ENCODE results near the gene LSM14B. TPM values are rescaled to one million over a fixed set of nuclear protein-coding genes. Genes with fewer than 3 reads are reported as not detected.
"Not testable (repeated sequence)": the region's sequence is repeated elsewhere in the genome, so short reads cannot be mapped to it uniquely, and the experiment has no call there.

The LSM14B gene
- total and polyA plus RNA-seq, 4 donors = 14.5 to 29.5 (median 19.9) TPM

- intact Hi-C loops (cut with DNase I) = no loop called here
- no peak for DNase-seq
- Histone ChIP-seq H3K36me3 (ENCODE audit: control insufficient read depth in 1 of 2, insufficient read depth in 2 of 2, low read length in 1 of 2) (no peaks in the 10 kb centered on the region), H3K4me3 (ENCODE audit: low read length in 2 of 2) (no peak overlapping the region), H3K27ac (ENCODE audit: low read depth in 1 of 2, low read length in 2 of 2) (no peak overlapping the region), H3K4me1 (ENCODE audit: control insufficient read depth in 1 of 2, insufficient read depth in 2 of 2, low read length in 2 of 2) (no peaks in the 10 kb centered on the region), H3K9me3 (ENCODE audit: control insufficient read depth, low read length) (no peaks in the 10 kb centered on the region), H3K27me3 (ENCODE audit: control insufficient read depth in 1 of 2, insufficient read depth in 2 of 2, low read length in 1 of 2) (no peaks in the 10 kb centered on the region)
- ATAC-seq (ENCODE audit: low FRiP score) = no peak
- WGBS, 2 donors = 96 to 98% methylated on average over 6 of the region's 6 CpGs
Measured at GRCh38 chr20:62147125-62147524, 24.9 kb downstream of the LSM14B start.

GRCh38 chr20:62147528-62147927, 25.3 kb downstream of the LSM14B start:
- H3K4me3 ChIP-seq (ENCODE audit: low read length in 2 of 2) = no peak overlapping the region
- no peaks in the 10 kb centered on the region for H3K36me3 ChIP-seq (ENCODE audit: control insufficient read depth in 1 of 2, insufficient read depth in 2 of 2, low read length in 1 of 2)
- intact Hi-C loops (cut with DNase I) = no loop called here
- 96 to 99% methylated on average over 9 of the region's 9 CpGs for WGBS, 2 donors
- DNase-seq = no peak
- H3K27ac ChIP-seq (ENCODE audit: low read depth in 1 of 2, low read length in 2 of 2) = no peak overlapping the region
- no peak for ATAC-seq (ENCODE audit: low FRiP score)
- H3K9me3 ChIP-seq (ENCODE audit: control insufficient read depth, low read length) = no peaks in the 10 kb centered on the region
- H3K4me1 ChIP-seq (ENCODE audit: control insufficient read depth in 1 of 2, insufficient read depth in 2 of 2, low read length in 2 of 2) = no peaks in the 10 kb centered on the region
- H3K27me3 ChIP-seq (ENCODE audit: control insufficient read depth in 1 of 2, insufficient read depth in 2 of 2, low read length in 1 of 2) = no peaks in the 10 kb centered on the region

GRCh38 chr20:62148383-62148782, 26.1 kb downstream of the LSM14B start:
- H3K9me3 ChIP-seq (ENCODE audit: control insufficient read depth, low read length); intact Hi-C loops (cut with DNase I); H3K36me3 ChIP-seq (ENCODE audit: control insufficient read depth in 1 of 2, insufficient read depth in 2 of 2, low read length in 1 of 2); H3K4me1 ChIP-seq (ENCODE audit: control insufficient read depth in 1 of 2, insufficient read depth in 2 of 2, low read length in 2 of 2); H3K4me3 ChIP-seq (ENCODE audit: low read length in 2 of 2); DNase-seq; H3K27me3 ChIP-seq (ENCODE audit: control insufficient read depth in 1 of 2, insufficient read depth in 2 of 2, low read length in 1 of 2); ATAC-seq (ENCODE audit: low FRiP score); H3K27ac ChIP-seq (ENCODE audit: low read depth in 1 of 2, low read length in 2 of 2): not testable (repeated sequence)
- WGBS, 2 donors = 95 to 98% methylated on average over 9 to 10 of the region's 10 CpGs

GRCh38 chr20:62148908-62149314, 26.6 kb downstream of the LSM14B start:
- H3K9me3 ChIP-seq (ENCODE audit: control insufficient read depth, low read length) = no peaks in the 10 kb centered on the region
- no peaks in the 10 kb centered on the region for H3K4me1 ChIP-seq (ENCODE audit: control insufficient read depth in 1 of 2, insufficient read depth in 2 of 2, low read length in 2 of 2)
- intact Hi-C loops (cut with DNase I) = no loop called here
- H3K4me3 ChIP-seq (ENCODE audit: low read length in 2 of 2) = no peak overlapping the region
- H3K27ac ChIP-seq (ENCODE audit: low read depth in 1 of 2, low read length in 2 of 2) = no peak overlapping the region
- H3K36me3 ChIP-seq (ENCODE audit: control insufficient read depth in 1 of 2, insufficient read depth in 2 of 2, low read length in 1 of 2) = no peaks in the 10 kb centered on the region
- WGBS, 2 donors = 92 to 93% methylated on average over 19 to 20 of the region's 20 CpGs
- ATAC-seq (ENCODE audit: low FRiP score) = no peak
- no peak for DNase-seq
- no peaks in the 10 kb centered on the region for H3K27me3 ChIP-seq (ENCODE audit: control insufficient read depth in 1 of 2, insufficient read depth in 2 of 2, low read length in 1 of 2)

GRCh38 chr20:62149532-62150309, 27.4 kb downstream of the LSM14B start:
- 76 to 79% methylated on average over 24 of the region's 24 CpGs for WGBS, 2 donors
- Histone ChIP-seq H3K27me3 (ENCODE audit: control insufficient read depth in 1 of 2, insufficient read depth in 2 of 2, low read length in 1 of 2) (no peaks in the 10 kb centered on the region), H3K27ac (ENCODE audit: low read depth in 1 of 2, low read length in 2 of 2) (no peak overlapping the region), H3K36me3 (ENCODE audit: control insufficient read depth in 1 of 2, insufficient read depth in 2 of 2, low read length in 1 of 2) (no peaks in the 10 kb centered on the region), H3K4me1 (ENCODE audit: control insufficient read depth in 1 of 2, insufficient read depth in 2 of 2, low read length in 2 of 2) (no peaks in the 10 kb centered on the region), H3K4me3 (ENCODE audit: low read length in 2 of 2) (no peak overlapping the region), H3K9me3 (ENCODE audit: control insufficient read depth, low read length) (no peaks in the 10 kb centered on the region)
- ATAC-seq (ENCODE audit: low FRiP score) (no peak), DNase-seq (no peak)
- intact Hi-C loops (cut with DNase I) = no loop called here

- no peaks in the 10 kb centered on the region for H3K4me1 ChIP-seq (ENCODE audit: control insufficient read depth in 1 of 2, insufficient read depth in 2 of 2, low read length in 2 of 2)
- intact Hi-C loops (cut with DNase I) = no loop called here
Measured at GRCh38 chr20:62150310-62150575, 28.0 kb downstream of the LSM14B start.

GRCh38 chr20:62151225-62151624, 28.9 kb downstream of the LSM14B start:
- ATAC-seq (ENCODE audit: low FRiP score) (no peak), DNase-seq (no peak)
- Histone ChIP-seq H3K4me3 (ENCODE audit: low read length in 2 of 2) (no peak overlapping the region), H3K36me3 (ENCODE audit: control insufficient read depth in 1 of 2, insufficient read depth in 2 of 2, low read length in 1 of 2) (no peaks in the 10 kb centered on the region), H3K27ac (ENCODE audit: low read depth in 1 of 2, low read length in 2 of 2) (no peak overlapping the region), H3K4me1 (ENCODE audit: control insufficient read depth in 1 of 2, insufficient read depth in 2 of 2, low read length in 2 of 2) (no peaks in the 10 kb centered on the region), H3K27me3 (ENCODE audit: control insufficient read depth in 1 of 2, insufficient read depth in 2 of 2, low read length in 1 of 2) (no peaks in the 10 kb centered on the region), H3K9me3 (ENCODE audit: control insufficient read depth, low read length) (no peaks in the 10 kb centered on the region)
- 90 to 91% methylated on average over 11 of the region's 11 CpGs for WGBS, 2 donors
- intact Hi-C loops (cut with DNase I) = no loop called here

More at GRCh38 chr20:62150310-62150575, 28.0 kb downstream of the LSM14B start:
- H3K4me3 ChIP-seq (ENCODE audit: low read length in 2 of 2) = no peak overlapping the region
- 93 to 96% methylated on average over 11 of the region's 11 CpGs for whole genome bisulfite sequencing, 2 donors
- DNase-seq = no peak
- no peaks in the 10 kb centered on the region for H3K27me3 ChIP-seq (ENCODE audit: control insufficient read depth in 1 of 2, insufficient read depth in 2 of 2, low read length in 1 of 2)
- H3K9me3 ChIP-seq (ENCODE audit: control insufficient read depth, low read length) = no peaks in the 10 kb centered on the region
- ATAC-seq (ENCODE audit: low FRiP score) = no peak
- no peak overlapping the region for H3K27ac ChIP-seq (ENCODE audit: low read depth in 1 of 2, low read length in 2 of 2)
- H3K36me3 ChIP-seq (ENCODE audit: control insufficient read depth in 1 of 2, insufficient read depth in 2 of 2, low read length in 1 of 2) = no peaks in the 10 kb centered on the region

GRCh38 chr20:62151835-62152364, 29.6 kb downstream of the LSM14B start:
- no peaks in the 10 kb centered on the region for H3K9me3 ChIP-seq (ENCODE audit: control insufficient read depth, low read length)
- no peaks in the 10 kb centered on the region for H3K27me3 ChIP-seq (ENCODE audit: control insufficient read depth in 1 of 2, insufficient read depth in 2 of 2, low read length in 1 of 2)
- H3K36me3 ChIP-seq (ENCODE audit: control insufficient read depth in 1 of 2, insufficient read depth in 2 of 2, low read length in 1 of 2) = no peaks in the 10 kb centered on the region
- H3K27ac ChIP-seq (ENCODE audit: low read depth in 1 of 2, low read length in 2 of 2) = no peak overlapping the region
- no peak overlapping the region for H3K4me3 ChIP-seq (ENCODE audit: low read length in 2 of 2)
- DNase-seq = no peak
- intact Hi-C loops (cut with DNase I) = no loop called here
- no peaks in the 10 kb centered on the region for H3K4me1 ChIP-seq (ENCODE audit: control insufficient read depth in 1 of 2, insufficient read depth in 2 of 2, low read length in 2 of 2)
- ATAC-seq (ENCODE audit: low FRiP score) = no peak
- WGBS, 2 donors = 80 to 82% methylated on average over 20 to 23 of the region's 23 CpGs
